Thoracic aorta endothelial cell (primary cell): ENCODE results near the gene PCDHB5. TPM values are rescaled to one million over a fixed set of nuclear protein-coding genes. Genes with fewer than 3 reads are reported as not detected.

ENCODE experiments used
- total RNA-seq: library from RNA; depleted of rRNA; stranded (reverse); fragments of >200 nt; gene quantifications from 2 replicates; pipeline ENCODE4 v1.2.3, GENCODE V29; 2012

Gene PCDHB5
- total RNA-seq = 0.40 and 0.43 TPM in 2 replicates

DNA sequence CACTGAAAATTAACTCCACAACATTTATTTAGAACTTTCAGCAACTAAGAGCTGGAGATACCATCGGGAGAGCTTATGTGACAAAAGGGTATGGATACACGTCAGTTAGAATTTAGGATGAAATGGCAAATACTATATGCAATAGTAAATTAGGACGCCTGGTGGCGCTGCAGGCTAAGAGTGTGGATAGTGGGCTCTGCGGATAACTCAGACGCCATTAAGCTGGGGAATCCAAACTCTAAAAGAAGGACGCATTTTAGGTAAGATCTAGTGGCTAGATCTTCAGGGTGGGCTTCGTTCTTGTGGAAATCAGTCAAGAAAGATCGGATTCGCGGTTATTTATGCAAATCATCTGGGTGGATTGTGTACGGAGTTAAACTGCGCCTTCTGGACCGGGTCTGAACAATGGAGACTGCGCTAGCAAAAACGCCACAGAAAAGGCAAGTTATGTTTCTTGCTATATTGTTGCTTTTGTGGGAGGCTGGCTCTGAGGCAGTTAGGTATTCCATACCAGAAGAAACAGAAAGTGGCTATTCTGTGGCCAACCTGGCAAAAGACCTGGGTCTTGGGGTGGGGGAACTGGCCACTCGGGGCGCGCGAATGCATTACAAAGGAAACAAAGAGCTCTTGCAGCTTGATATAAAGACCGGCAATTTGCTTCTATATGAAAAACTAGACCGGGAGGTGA, at the start of gene PCDHB5:
TSS of gene PCDHB5 (plus strand) at position 177 of the 688 bp plus-strand sequence. CDS start at position 406, 229 bp downstream.

DNA sequence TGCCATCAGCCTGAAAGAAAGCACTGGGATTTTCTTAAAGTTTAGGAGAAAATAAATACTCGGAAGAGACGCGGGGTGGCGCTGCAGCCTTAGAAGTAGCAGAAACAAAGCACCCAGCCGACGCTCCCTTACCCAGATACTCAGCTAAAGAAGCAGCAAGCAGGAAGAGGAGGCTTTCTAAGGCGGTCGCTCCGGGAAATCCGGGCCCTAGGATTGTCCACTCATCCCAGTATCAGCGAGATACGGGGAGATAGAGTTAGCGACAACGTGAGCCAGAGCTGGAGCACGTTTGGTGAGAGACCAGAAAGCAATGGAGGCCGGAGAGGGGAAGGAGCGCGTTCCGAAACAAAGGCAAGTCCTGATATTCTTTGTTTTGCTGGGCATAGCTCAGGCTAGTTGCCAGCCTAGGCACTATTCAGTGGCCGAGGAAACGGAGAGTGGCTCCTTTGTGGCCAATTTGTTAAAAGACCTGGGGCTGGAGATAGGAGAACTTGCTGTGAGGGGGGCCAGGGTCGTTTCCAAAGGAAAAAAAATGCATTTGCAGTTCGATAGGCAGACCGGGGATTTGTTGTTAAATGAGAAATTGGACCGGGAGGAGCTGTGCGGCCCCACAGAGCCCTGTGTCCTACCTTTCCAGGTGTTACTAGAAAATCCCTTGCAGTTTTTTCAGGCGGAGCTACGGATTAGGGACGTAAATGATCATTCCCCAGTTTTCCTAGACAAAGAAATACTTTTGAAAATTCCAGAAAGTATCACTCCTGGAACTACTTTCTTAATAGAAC, 40.3 kb upstream of the PCDHB5 start, which contains the start of gene PCDHB2:
TSS of gene PCDHB2 (plus strand) at position 135 of the 782 bp plus-strand sequence. CDS start at position 311, 176 bp downstream.

DNA sequence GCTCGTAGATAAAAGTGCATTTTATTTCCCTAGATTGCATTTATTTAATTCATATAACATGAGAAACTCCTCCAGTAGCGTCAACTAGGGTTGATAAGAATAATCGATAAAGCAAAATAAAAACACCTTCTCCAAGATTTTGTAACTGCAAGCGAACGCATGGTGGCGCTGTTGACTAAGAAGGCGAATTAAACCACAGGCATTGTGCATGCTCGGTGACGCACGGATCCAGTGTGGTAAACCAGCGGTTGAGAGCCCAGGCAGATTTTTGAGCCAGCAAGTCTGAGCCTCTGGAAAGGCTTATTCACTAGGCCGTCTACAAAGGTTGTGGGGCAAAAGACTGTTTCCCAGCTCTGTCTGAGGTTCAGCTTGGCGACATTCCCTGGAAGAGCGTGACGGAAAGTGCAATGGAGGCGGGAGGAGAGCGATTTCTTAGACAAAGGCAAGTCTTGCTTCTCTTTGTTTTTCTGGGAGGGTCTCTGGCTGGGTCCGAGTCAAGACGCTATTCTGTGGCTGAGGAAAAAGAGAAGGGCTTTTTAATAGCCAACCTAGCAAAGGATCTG, 34.7 kb upstream of the PCDHB5 start, which contains the start of gene PCDHB3:
TSS of gene PCDHB3 (plus strand) at position 231 of the 563 bp plus-strand sequence. CDS start at position 408, 177 bp downstream.

DNA sequence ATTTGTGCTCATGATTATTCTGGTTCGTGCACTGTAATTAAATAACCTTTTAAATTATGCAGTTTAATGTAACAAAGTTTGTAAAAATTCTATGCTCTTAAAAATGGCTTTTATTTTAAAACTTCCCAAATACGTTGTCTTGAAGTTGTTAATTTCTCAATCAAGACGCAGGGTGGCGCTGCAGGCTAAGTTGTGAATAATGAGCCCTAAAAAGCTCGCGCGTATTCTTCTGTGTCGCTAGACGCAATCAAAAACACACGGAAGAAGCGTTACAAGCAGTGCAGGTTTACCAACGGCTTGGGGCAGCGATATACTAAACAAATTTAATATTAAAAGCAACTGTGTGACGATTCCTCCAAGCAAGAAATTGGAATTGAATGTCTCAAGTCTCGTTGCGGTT, 13.4 kb upstream of the PCDHB5 start, which contains the start of gene PCDHB4:
TSS of gene PCDHB4 (plus strand) at position 256 of the 400 bp plus-strand sequence. CDS start 181 bp downstream, outside the sequence.

DNA sequence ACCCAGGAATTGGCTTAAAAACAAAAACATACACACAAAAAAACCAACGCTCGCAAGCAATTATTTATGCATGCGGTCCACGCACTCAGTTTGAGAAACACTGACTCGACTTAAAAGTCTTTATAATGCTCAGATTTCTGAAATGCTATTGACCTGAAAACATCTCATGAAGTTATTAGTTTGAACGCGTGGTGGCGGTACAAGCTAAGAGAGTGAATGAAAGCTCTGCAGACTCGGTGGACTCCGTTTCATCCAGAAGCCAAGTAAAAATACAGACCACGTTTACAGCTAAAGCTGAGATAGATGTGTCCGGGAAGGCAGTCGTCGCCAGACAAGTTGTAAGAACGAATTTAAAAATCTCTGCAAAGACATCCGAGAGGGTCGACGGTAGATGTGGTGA, 14.8 kb downstream of the PCDHB5 start, which contains the start of gene PCDHB6:
TSS of gene PCDHB6 (plus strand) at position 246 of the 400 bp plus-strand sequence. CDS start 201 bp downstream, outside the sequence.

DNA sequence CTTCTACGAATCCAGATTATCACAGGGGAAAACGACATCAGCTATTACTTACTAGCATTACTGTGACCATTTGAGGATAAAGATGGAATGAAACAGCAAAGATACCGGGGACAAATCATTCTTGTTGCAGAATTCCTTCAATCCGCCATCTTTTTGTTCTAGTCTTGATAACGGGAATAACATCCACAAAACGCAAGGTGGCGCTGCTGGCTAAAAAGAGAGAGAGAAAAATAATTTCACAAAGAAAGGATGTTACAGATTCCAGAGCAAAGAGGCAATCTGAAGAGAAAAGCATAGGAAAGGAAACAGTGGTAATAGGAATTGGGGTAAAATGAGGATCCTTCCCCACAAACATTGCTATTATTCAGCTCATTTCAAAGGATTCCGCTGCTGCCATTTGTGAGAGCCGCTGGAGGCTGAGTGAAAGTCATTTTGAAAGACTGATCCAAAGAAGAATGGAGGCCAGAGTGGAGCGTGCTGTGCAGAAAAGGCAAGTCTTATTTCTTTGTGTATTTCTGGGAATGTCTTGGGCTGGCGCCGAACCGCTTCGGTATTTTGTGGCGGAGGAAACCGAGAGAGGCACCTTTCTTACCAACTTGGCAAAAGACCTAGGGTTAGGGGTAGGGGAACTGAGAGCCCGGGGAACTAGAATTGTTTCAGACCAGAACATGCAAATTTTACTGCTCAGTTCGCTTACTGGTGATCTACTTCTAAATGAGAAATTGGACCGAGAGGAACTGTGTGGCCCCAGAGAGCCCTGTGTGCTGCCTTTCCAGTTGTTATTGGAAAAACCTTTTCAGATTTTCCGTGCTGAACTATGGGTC, 37.6 kb downstream of the PCDHB5 start, which contains the start of gene PCDHB7:
TSS of gene PCDHB7 (plus strand) at position 264 of the 824 bp plus-strand sequence. CDS start at position 456, 192 bp downstream.

DNA sequence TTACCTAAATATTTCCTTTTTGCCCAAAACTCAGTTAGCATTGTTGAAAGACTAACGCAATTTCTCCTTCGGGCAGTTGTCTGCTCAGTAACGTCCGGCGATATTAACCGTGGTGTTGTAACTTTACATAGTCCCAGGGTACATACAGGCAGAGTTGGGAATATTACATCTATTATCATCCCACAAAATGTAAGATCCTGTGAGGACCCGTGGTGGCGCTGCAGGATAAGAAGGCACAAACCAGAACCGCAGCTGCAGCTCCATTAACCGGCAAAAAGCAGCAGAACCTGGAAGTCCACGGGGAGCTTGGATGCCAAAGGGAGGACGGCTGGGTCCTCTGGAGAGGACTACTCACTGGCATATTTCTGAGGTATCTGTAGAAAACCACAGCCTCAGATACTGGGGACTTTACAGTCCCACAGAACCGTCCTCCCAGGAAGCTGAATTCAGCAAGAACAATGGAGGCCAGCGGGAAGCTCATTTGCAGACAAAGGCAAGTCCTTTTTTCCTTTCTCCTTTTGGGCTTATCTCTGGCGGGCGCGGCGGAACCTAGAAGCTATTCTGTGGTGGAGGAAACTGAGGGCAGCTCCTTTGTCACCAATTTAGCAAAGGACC, 42.7 kb downstream of the PCDHB5 start, which contains the start of gene PCDHB8:
TSS of gene PCDHB8 (plus strand) at position 214 of the 615 bp plus-strand sequence. CDS start at position 459, 245 bp downstream.

DNA sequence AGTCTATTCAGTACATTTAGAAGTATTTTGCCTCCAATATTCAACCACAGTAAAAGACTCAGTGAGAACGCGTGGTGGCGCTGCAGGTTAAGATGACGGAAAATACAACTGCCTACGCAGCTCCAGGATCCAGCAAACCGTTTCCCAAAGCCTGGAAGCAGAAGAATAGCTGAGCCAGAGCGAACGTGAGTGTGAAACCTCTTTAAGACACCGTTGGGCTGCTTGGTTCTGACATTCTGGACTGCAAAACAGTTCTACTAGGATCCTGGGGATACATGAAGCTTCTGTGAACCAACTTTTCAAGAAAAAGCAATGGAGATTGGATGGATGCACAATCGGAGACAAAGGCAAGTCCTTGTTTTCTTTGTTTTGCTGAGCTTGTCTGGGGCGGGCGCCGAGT, 47.2 kb downstream of the PCDHB5 start, which contains the start of gene PCDHB16:
TSS of gene PCDHB16 (plus strand) at position 140 of the 400 bp plus-strand sequence. CDS start at position 313, 173 bp downstream.

DNA sequence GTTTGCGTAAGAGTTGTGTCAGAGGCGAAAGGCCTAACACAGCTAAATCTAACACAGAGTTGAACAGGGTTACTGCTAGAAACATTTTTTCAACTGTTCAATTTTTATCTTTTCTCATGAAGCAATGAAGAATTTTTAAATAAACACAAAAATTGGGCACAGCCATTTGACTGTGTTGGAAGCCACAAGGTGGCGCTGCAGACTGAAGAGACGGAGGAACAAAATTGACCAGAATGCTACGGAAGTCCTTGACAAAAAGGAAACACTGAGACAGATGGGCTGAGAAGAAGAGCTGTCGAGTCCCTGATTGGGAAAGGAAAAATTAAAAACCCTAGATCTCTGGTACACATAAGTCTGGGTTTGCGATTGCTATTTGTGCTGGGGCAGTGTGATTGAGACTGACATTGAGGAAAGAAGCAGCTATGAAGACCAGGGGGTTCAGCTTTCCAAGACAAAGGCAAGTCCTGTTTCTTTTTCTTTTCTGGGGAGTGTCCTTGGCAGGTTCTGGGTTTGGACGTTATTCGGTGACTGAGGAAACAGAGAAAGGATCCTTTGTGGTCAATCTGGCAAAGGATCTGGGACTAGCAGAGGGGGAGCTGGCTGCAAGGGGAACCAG, 52.0 kb downstream of the PCDHB5 start, which contains the start of gene PCDHB9:
TSS of gene PCDHB9 (plus strand) at position 265 of the 616 bp plus-strand sequence. CDS start at position 423, 158 bp downstream.

Other genes with a start within 250 kb of the PCDHB5 start
- under 0.01 TPM in 1 of 2 replicates, not detected in the other for gene PCDHAC1, start 208.9 kb upstream of the PCDHB5 start, total RNA-seq
- gene PCDHAC2, start 168.7 kb upstream of the PCDHB5 start, total RNA-seq = 1.8 and 3.3 TPM in 2 replicates
- gene PCDHB1, start 83.8 kb upstream of the PCDHB5 start, total RNA-seq = not detected in 2 replicates
- 0.66 and 0.72 TPM in 2 replicates for gene PCDHB2, start 40.6 kb upstream of the PCDHB5 start, total RNA-seq
- 0.14 and 0.27 TPM in 2 replicates for gene PCDHB3, start 34.7 kb upstream of the PCDHB5 start, total RNA-seq
- 0.07 and 0.13 TPM in 2 replicates for gene PCDHB4, start 13.4 kb upstream of the PCDHB5 start, total RNA-seq
- gene PCDHB6, start 14.9 kb downstream of the PCDHB5 start, total RNA-seq = 0.07 TPM in 1 of 2 replicates, not detected in the other
- gene PCDHB7, start 37.4 kb downstream of the PCDHB5 start, total RNA-seq = 0.22 and 0.40 TPM in 2 replicates
- gene PCDHB8, start 42.6 kb downstream of the PCDHB5 start, total RNA-seq = 0.07 and 0.13 TPM in 2 replicates
- 0.07 and 0.13 TPM in 2 replicates for gene PCDHB16, start 47.2 kb downstream of the PCDHB5 start, total RNA-seq
- 0.13 and 0.14 TPM in 2 replicates for gene PCDHB9, start 52.0 kb downstream of the PCDHB5 start, total RNA-seq
- 0.22 and 0.66 TPM in 2 replicates for gene PCDHB10, start 57.1 kb downstream of the PCDHB5 start, total RNA-seq
- gene PCDHB11, start 64.4 kb downstream of the PCDHB5 start, total RNA-seq = 0.07 and 0.27 TPM in 2 replicates
- 0.07 and 0.27 TPM in 2 replicates for gene PCDHB12, start 73.5 kb downstream of the PCDHB5 start, total RNA-seq
- 0.22 and 0.66 TPM in 2 replicates for gene PCDHB13, start 78.7 kb downstream of the PCDHB5 start, total RNA-seq
- 0.14 and 0.53 TPM in 2 replicates for gene PCDHB14, start 88.1 kb downstream of the PCDHB5 start, total RNA-seq
- 0.14 and 0.66 TPM in 2 replicates for gene PCDHB15, start 110.2 kb downstream of the PCDHB5 start, total RNA-seq
- 0.27 and 0.50 TPM in 2 replicates for gene SLC25A2, start 168.8 kb downstream of the PCDHB5 start, total RNA-seq
- 62.1 and 70.6 TPM in 2 replicates for gene TAF7, start 185.6 kb downstream of the PCDHB5 start, total RNA-seq
- 0.22 and 0.40 TPM in 2 replicates for gene PCDHGA1, start 195.3 kb downstream of the PCDHB5 start, total RNA-seq
- gene PCDHGA2, start 203.6 kb downstream of the PCDHB5 start, total RNA-seq = 1.1 and 1.2 TPM in 2 replicates
- 0.65 and 0.93 TPM in 2 replicates for gene PCDHGA3, start 208.6 kb downstream of the PCDHB5 start, total RNA-seq
- 0.50 and 0.66 TPM in 2 replicates for gene PCDHGB1, start 214.9 kb downstream of the PCDHB5 start, total RNA-seq
- 2.2 and 5.2 TPM in 2 replicates for gene PCDHGA4, start 219.8 kb downstream of the PCDHB5 start, total RNA-seq
- gene PCDHGB2, start 224.8 kb downstream of the PCDHB5 start, total RNA-seq = 1.3 and 2.0 TPM in 2 replicates
- 0.72 and 1.1 TPM in 2 replicates for gene PCDHGA5, start 229.0 kb downstream of the PCDHB5 start, total RNA-seq
- gene PCDHGB3, start 235.0 kb downstream of the PCDHB5 start, total RNA-seq = 1.4 and 2.9 TPM in 2 replicates
- gene PCDHGA6, start 238.7 kb downstream of the PCDHB5 start, total RNA-seq = 2.1 and 2.9 TPM in 2 replicates
- 0.65 and 2.0 TPM in 2 replicates for gene PCDHGA7, start 247.5 kb downstream of the PCDHB5 start, total RNA-seq